ENCODE results near the gene MIR17HG. TPM values are rescaled to one million over a fixed set of nuclear protein-coding genes. Genes with fewer than 3 reads are reported as not detected.
"Not testable (repeated sequence)": the region's sequence is repeated elsewhere in the genome, so short reads cannot be mapped to it uniquely, and the experiment has no call there.

The MIR17HG gene
- total RNA-seq, 1 donor from 2014 or later = 14.5 TPM

DNA sequence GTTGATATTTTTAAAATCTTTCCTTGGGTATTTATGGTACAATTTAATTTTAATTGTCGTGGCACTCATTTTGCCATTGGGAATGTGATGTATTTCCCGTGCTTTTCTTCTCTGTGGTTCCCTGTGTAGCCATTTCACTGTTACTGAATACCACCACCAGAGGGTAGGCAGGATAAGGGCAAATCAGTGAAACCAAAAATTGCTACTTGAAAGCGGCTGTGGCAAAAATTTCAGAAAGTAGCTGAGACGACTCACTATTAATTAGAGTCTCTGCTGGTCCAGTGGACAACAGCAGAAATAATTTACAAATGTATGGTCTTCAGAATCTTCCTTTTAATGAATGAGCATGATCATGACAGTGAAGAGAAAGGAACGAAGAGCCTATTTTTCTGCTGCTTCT is 34.4 kb upstream of the MIR17HG start:
- Mint-ChIP-seq H3K4me3 (ENCODE audit: unreplicated experiment) (no peak overlapping the region), H3K27me3 (ENCODE audit: unreplicated experiment) (no peaks in the 10 kb centered on the region), H3K9me3 (ENCODE audit: unreplicated experiment) (no peaks in the 10 kb centered on the region), H3K27ac (ENCODE audit: unreplicated experiment) (no peak overlapping the region), H3K36me3 (ENCODE audit: unreplicated experiment) (no peaks in the 10 kb centered on the region), H3K4me1 (ENCODE audit: low read depth, unreplicated experiment) (no peaks in the 10 kb centered on the region)
- TF ChIP-seq CTCF (IDR thresholded peaks at IDR 0.05; ENCODE audit: partially characterized antibody, unreplicated experiment) = peak; percentile 34
- DNase-seq = no peak

- no peaks in the 10 kb centered on the region for H3K9me3 Mint-ChIP-seq (ENCODE audit: unreplicated experiment)
- H3K27ac Mint-ChIP-seq (ENCODE audit: unreplicated experiment) = no peak overlapping the region
- no peak for TF ChIP-seq CTCF (IDR thresholded peaks at IDR 0.05; ENCODE audit: partially characterized antibody, unreplicated experiment)
- H3K36me3 Mint-ChIP-seq (ENCODE audit: unreplicated experiment) = no peaks in the 10 kb centered on the region
- no peaks in the 10 kb centered on the region for H3K27me3 Mint-ChIP-seq (ENCODE audit: unreplicated experiment)
- no peaks in the 10 kb centered on the region for H3K4me1 Mint-ChIP-seq (ENCODE audit: low read depth, unreplicated experiment)
- DNase-seq = no peak
- no peak overlapping the region for H3K4me3 Mint-ChIP-seq (ENCODE audit: unreplicated experiment)
These were observed 33.9 kb upstream of the MIR17HG start for GRCh38 chr13:91313581-91313980.

DNA sequence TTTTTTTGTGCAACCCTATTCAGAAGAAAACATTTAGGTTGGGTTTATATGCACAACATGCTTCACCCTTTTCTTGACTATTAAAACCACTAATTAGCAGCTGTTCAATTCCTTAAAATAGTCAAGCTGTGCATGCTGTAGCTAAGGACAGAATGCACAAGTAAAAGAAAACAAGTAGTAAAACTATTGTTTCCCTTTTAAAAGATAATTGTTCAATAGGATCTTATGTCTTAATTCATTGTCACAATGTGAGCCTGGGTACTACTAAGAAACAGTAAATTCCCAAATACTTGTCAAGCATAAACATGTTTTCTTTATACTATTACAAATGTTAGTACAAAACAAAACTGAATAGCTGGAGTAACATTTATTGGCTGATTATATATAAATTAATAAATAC is 32.6 kb upstream of the MIR17HG start:
- Mint-ChIP-seq H3K9me3 (ENCODE audit: unreplicated experiment) (no peaks in the 10 kb centered on the region), H3K4me3 (ENCODE audit: unreplicated experiment) (no peak overlapping the region), H3K27ac (ENCODE audit: unreplicated experiment) (no peak overlapping the region), H3K4me1 (ENCODE audit: low read depth, unreplicated experiment) (no peaks in the 10 kb centered on the region), H3K27me3 (ENCODE audit: unreplicated experiment) (no peaks in the 10 kb centered on the region), H3K36me3 (ENCODE audit: unreplicated experiment) (no peaks in the 10 kb centered on the region)
- DNase-seq = no peak
- no peak for TF ChIP-seq CTCF (IDR thresholded peaks at IDR 0.05; ENCODE audit: partially characterized antibody, unreplicated experiment)

- Mint-ChIP-seq H3K4me3 (ENCODE audit: unreplicated experiment) (no peak overlapping the region), H3K27me3 (ENCODE audit: unreplicated experiment) (no peaks in the 10 kb centered on the region), H3K9me3 (ENCODE audit: unreplicated experiment) (no peaks in the 10 kb centered on the region), H3K27ac (ENCODE audit: unreplicated experiment) (no peak overlapping the region), H3K4me1 (ENCODE audit: low read depth, unreplicated experiment) (no peaks in the 10 kb centered on the region), H3K36me3 (ENCODE audit: unreplicated experiment) (no peaks in the 10 kb centered on the region)
- no peak for TF ChIP-seq CTCF (IDR thresholded peaks at IDR 0.05; ENCODE audit: partially characterized antibody, unreplicated experiment)
- no peak for DNase-seq
These were observed 28.6 kb upstream of the MIR17HG start for GRCh38 chr13:91318886-91319285.

- H3K27ac Mint-ChIP-seq (ENCODE audit: unreplicated experiment) = no peak overlapping the region
- H3K27me3 Mint-ChIP-seq (ENCODE audit: unreplicated experiment) = no peaks in the 10 kb centered on the region
- H3K4me1 Mint-ChIP-seq (ENCODE audit: low read depth, unreplicated experiment) = no peaks in the 10 kb centered on the region
- no peak for TF ChIP-seq CTCF (IDR thresholded peaks at IDR 0.05; ENCODE audit: partially characterized antibody, unreplicated experiment)
- H3K9me3 Mint-ChIP-seq (ENCODE audit: unreplicated experiment) = no peaks in the 10 kb centered on the region
- H3K4me3 Mint-ChIP-seq (ENCODE audit: unreplicated experiment) = no peak overlapping the region
- DNase-seq = no peak
- H3K36me3 Mint-ChIP-seq (ENCODE audit: unreplicated experiment) = no peaks in the 10 kb centered on the region
These were observed 27.5 kb upstream of the MIR17HG start for GRCh38 chr13:91319996-91320395.

GRCh38 chr13:91320990-91321389 is 26.5 kb upstream of the MIR17HG start:
- not testable (repeated sequence) for DNase-seq; H3K4me3 Mint-ChIP-seq (ENCODE audit: unreplicated experiment); H3K36me3 Mint-ChIP-seq (ENCODE audit: unreplicated experiment); H3K27me3 Mint-ChIP-seq (ENCODE audit: unreplicated experiment); H3K9me3 Mint-ChIP-seq (ENCODE audit: unreplicated experiment); H3K27ac Mint-ChIP-seq (ENCODE audit: unreplicated experiment); H3K4me1 Mint-ChIP-seq (ENCODE audit: low read depth, unreplicated experiment)
